ENCODE measurements around the gene CMTM3. TPM values are rescaled to one million over a fixed set of nuclear protein-coding genes. Genes with fewer than 3 reads are reported as not detected.

The CMTM3 gene
- total RNA-seq, 1 experiment from 2014 or later, result 39.2 TPM

DNA sequence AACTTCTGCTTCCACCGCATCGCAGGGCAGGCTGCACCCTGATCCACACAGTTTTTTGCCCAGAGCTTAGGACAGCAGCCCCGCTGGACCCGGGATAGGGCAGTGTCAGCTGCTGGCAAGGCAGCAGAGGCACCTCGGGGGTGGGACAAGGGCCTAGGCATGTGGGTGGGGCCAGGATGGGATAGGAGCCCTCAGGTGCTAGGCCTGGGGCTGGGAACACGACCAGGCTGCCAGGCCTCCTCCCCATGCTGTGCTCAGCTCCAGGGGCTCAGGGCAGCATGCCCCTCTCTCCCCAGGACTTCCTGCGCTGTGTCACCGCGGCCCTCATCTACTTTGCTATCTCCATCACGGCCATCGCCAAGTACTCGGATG, 4.6 kb downstream of the CMTM3 start:
- no peak overlapping the region for H3K9ac ChIP-seq (ENCODE audit: extremely low read depth, insufficient read length, low read length)
- no peak overlapping the region for H2BK120ac ChIP-seq (ENCODE audit: low read depth, low read length, poor library complexity, severe bottlenecking)
- no peak overlapping the region for H3K4me2 ChIP-seq (ENCODE audit: insufficient read depth, insufficient read length, low read length)
- H3K4ac ChIP-seq (ENCODE audit: low read depth, low read length), result no peak overlapping the region
- H3T11ph ChIP-seq (ENCODE audit: low read length), result no peak overlapping the region
- H3K23me2 ChIP-seq (ENCODE audit: insufficient read length, low read depth, low read length, poor library complexity, severe bottlenecking), result peaks cover 5% of the 10 kb centered on the region
- TF ChIP-seq, protein P1, sequence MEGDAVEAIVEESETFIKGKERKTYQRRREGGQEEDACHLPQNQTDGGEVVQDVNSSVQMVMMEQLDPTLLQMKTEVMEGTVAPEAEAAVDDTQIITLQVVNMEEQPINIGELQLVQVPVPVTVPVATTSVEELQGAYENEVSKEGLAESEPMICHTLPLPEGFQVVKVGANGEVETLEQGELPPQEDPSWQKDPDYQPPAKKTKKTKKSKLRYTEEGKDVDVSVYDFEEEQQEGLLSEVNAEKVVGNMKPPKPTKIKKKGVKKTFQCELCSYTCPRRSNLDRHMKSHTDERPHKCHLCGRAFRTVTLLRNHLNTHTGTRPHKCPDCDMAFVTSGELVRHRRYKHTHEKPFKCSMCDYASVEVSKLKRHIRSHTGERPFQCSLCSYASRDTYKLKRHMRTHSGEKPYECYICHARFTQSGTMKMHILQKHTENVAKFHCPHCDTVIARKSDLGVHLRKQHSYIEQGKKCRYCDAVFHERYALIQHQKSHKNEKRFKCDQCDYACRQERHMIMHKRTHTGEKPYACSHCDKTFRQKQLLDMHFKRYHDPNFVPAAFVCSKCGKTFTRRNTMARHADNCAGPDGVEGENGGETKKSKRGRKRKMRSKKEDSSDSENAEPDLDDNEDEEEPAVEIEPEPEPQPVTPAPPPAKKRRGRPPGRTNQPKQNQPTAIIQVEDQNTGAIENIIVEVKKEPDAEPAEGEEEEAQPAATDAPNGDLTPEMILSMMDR (conservative IDR thresholded peaks at IDR 0.05), result no peak
- H3K18ac ChIP-seq (ENCODE audit: insufficient read length, low read depth, low read length), result no peak overlapping the region
- no peak for DNase-seq
- Mint-ChIP-seq H3K4me3 (no peak overlapping the region), H3K27me3 (ENCODE audit: low read depth) (peaks cover 2% of the 10 kb centered on the region), H3K4me1 (peaks cover 15 to 27% of the 10 kb centered on the region in 2 experiments), H3K27ac (no peak overlapping the region), H3K36me3 (ENCODE audit: insufficient read depth in 1 of 3, low read depth in 3 of 3) (peaks cover 28 to 54% (median 45%) of the 10 kb centered on the region in 3 experiments; a peak in 6 of 7 replicates), H3K9me3 (no peaks in the 10 kb centered on the region; a peak in 1 of 5 replicates)
- no peak overlapping the region for H4K8ac ChIP-seq (replicated peaks; ENCODE audit: insufficient read length, low read depth, low read length)
- no peak overlapping the region for H2BK15ac ChIP-seq (ENCODE audit: low read depth, low read length)
- H2BK12ac ChIP-seq (ENCODE audit: insufficient read length, low read depth, low read length), result no peak overlapping the region
- H3K23ac ChIP-seq (ENCODE audit: insufficient read length, low read depth, low read length), result no peak overlapping the region
- no peaks in the 10 kb centered on the region for H3K9me3 ChIP-seq (ENCODE audit: control insufficient read depth, low read depth, low read length)
- H3K56ac ChIP-seq (ENCODE audit: insufficient read length, low read depth, low read length), result no peak overlapping the region
- H4K20me1 ChIP-seq (ENCODE audit: control insufficient read depth, insufficient read depth, insufficient read length), result no peaks in the 10 kb centered on the region
- no peak overlapping the region for H3K14ac ChIP-seq (ENCODE audit: insufficient read depth, low read length)
- no peak overlapping the region for H4K5ac ChIP-seq (ENCODE audit: insufficient read length, low read depth, low read length)
- H3K79me1 ChIP-seq (ENCODE audit: insufficient read depth, low read depth, low read length, poor library complexity, severe bottlenecking), result no peaks in the 10 kb centered on the region
- no CpG with 5 or more reads among the region's 12 CpGs for WGBS (ENCODE audit: extremely low coverage, insufficient read length, low lambda C conversion rate)
- no peaks in the 10 kb centered on the region for H3K79me2 ChIP-seq (ENCODE audit: insufficient read depth, low read length)
- no peak overlapping the region for H2BK5ac ChIP-seq (ENCODE audit: insufficient read length, low read length)
- H2AK5ac ChIP-seq (ENCODE audit: insufficient read length, low read length), result no peak overlapping the region
- no peak overlapping the region for H2AFZ ChIP-seq (ENCODE audit: low read length)
- H2BK20ac ChIP-seq (ENCODE audit: low read depth, low read length, poor library complexity, severe bottlenecking), result no peak overlapping the region
- no peak overlapping the region for H4K91ac ChIP-seq (ENCODE audit: insufficient read length, low read depth, low read length)
- H3K27me3 ChIP-seq (ENCODE audit: insufficient read depth, low read length), result no peaks in the 10 kb centered on the region
- H3K4me1 ChIP-seq (ENCODE audit: insufficient read depth, low read length), result no peaks in the 10 kb centered on the region
- no peak overlapping the region for H3K27ac ChIP-seq (ENCODE audit: insufficient read length, low read depth, low read length)
